CD4-positive, alpha-beta T cell (primary cell): ENCODE results near the gene CIAO2A. TPM values are rescaled to one million over a fixed set of nuclear protein-coding genes. Genes with fewer than 3 reads are reported as not detected.
A peak's percentile ranks its signal among the peaks of the same experiment; 100 is the strongest.

ENCODE experiments used
- ATAC-seq: fragments of 200-7000 bp; cut with Tn5 transposase; one replicate; pipeline ENCODE4 v1.10.0; 2022; ENCODE audit warnings: mild to moderate bottlenecking; ENCODE audit not compliant: poor library complexity
- CTCF ChIA-PET: fragments of 350-600 bp; sonication (Branson Sonifier 250); formaldehyde crosslinking; loops from one replicate; lab custom pipeline; 2021; ENCODE audit warnings: antibody characterized with exemption, inconsistent platforms; lab: Charles Lee
- POLR2A ChIA-PET: fragments of 350-600 bp; sonication (Branson Sonifier 250); formaldehyde crosslinking; loops from one replicate; lab custom pipeline; 2021; ENCODE audit warnings: antibody characterized with exemption, inconsistent platforms; lab: Charles Lee
- DNase-seq, 14 experiments: peaks; one replicate each; pipeline ENCODE4 v3.0.0-alpha.2; 2013 to 2020; ENCODE audit warnings: mixed read lengths in 2 of 14
- H3K27ac ChIP-seq, 2 donors: one replicate each; pipeline versions ENCODE4 v1.5.1 to v1.7.0; 2013; ENCODE audit warnings: low read length in 2 of 2, low read depth in 1 of 2, mild to moderate bottlenecking in 1 of 2
- H3K27me3 ChIP-seq, 2 experiments: 1 replicate in 1 of 2; 2 replicates in 1 of 2; pipeline versions ENCODE4 v1.6.1 to v1.7.0; 2013; ENCODE audit warnings: low read length in 2 of 2, control low read depth in 1 of 2, mild to moderate bottlenecking in 1 of 2, moderate library complexity in 1 of 2; ENCODE audit not compliant: insufficient read depth in 2 of 2, control insufficient read depth in 1 of 2
- H3K36me3 ChIP-seq: one replicate; pipeline ENCODE4 v1.6.1; 2013; ENCODE audit warnings: low read length, control low read depth; ENCODE audit not compliant: insufficient read depth
- H3K4me1 ChIP-seq: one replicate; pipeline ENCODE4 v1.6.1; 2013; ENCODE audit warnings: low read length, control low read depth; ENCODE audit not compliant: insufficient read depth
- H3K4me3 ChIP-seq: one replicate; pipeline ENCODE4 v1.5.1; 2013; ENCODE audit warnings: mild to moderate bottlenecking, low read length, moderate library complexity
- H3K9me3 ChIP-seq, 2 experiments: 1 replicate in 1 of 2; 2 replicates in 1 of 2; pipeline versions ENCODE4 v1.6.1 to v1.7.0; 2013; ENCODE audit warnings: low read length in 2 of 2, mild to moderate bottlenecking in 2 of 2, control low read depth in 1 of 2, moderate library complexity in 1 of 2; ENCODE audit not compliant: control insufficient read depth in 1 of 2, insufficient read depth in 1 of 2
- H3K27ac Mint-ChIP-seq: one replicate; pipeline ENCODE4 v1.8.0; 2020; ENCODE audit warnings: mixed read lengths
- H3K27me3 Mint-ChIP-seq: one replicate; pipeline ENCODE4 v1.8.0; 2021; ENCODE audit warnings: mixed read lengths
- H3K36me3 Mint-ChIP-seq: one replicate; pipeline ENCODE4 v1.8.0; 2021; ENCODE audit warnings: low read depth, mixed read lengths
- H3K4me1 Mint-ChIP-seq: one replicate; pipeline ENCODE4 v1.8.0; 2021; ENCODE audit warnings: low read depth, mixed read lengths
- H3K4me3 Mint-ChIP-seq: one replicate; pipeline ENCODE4 v1.8.0; 2020; ENCODE audit warnings: mild to moderate bottlenecking, mixed read lengths
- H3K9me3 Mint-ChIP-seq: one replicate; pipeline ENCODE4 v1.8.0; 2020; ENCODE audit warnings: mixed read lengths
- CTCF ChIP-seq: fragments of 200-600 bp; IDR thresholded peaks from one replicate; pipeline ENCODE4 v1.8.0; 2022; ENCODE audit warnings: antibody characterized with exemption, mild to moderate bottlenecking
- intact Hi-C, 2 experiments: fragments of 100-400 bp; cut with DNase I in 1 of 2; cut with micrococcal nuclease in 1 of 2; formaldehyde crosslinking; loops; one replicate each; pipeline versions ENCODE4 v1.15.1 to v1.9.0; 2023 to 2025; cut with DNase I, micrococcal nuclease
- total RNA-seq, 174 experiments: library from RNA in 2 of 174; stranded (reverse) in 2 of 174; gene quantifications; one replicate each; pipeline ENCODE4 v1.2.3 and lab custom pipeline; 2021 to 2026

CIAO2A gene
- total RNA-seq, 2 experiments from 2014 or later = 10.9 to 12.2 TPM

- Mint-ChIP-seq H3K36me3 (peaks cover 26% of the 10 kb centered on the region), H3K9me3 (no peaks in the 10 kb centered on the region), H3K4me1 (no peaks in the 10 kb centered on the region), H3K27ac (no peak overlapping the region), H3K27me3 (no peaks in the 10 kb centered on the region), H3K4me3 (no peak overlapping the region)
- no peaks in the 10 kb centered on the region for H3K9me3 ChIP-seq
- no peaks in the 10 kb centered on the region for H3K27me3 ChIP-seq
- ATAC-seq (no peak), DNase-seq (no peak)
- no peak overlapping the region for H3K27ac ChIP-seq
- peaks cover 16% of the 10 kb centered on the region for H3K36me3 ChIP-seq
- ChIA-PET POLR2A (no interaction called here), CTCF (interaction anchor here (1.3 kb wide), 1 partner anchor 24 kb away, joined by 3 read pairs; the partner anchor contains the start of gene DAPK2)
- intact Hi-C loops = no loop called here
- H3K4me3 ChIP-seq = no peak overlapping the region
- H3K4me1 ChIP-seq = peaks cover 7% of the 10 kb centered on the region
- TF ChIP-seq CTCF = no peak
These were observed 23.5 kb downstream of the CIAO2A start for GRCh38 chr15:64070106-64070505.

GRCh38 chr15:64068133-64068532 lies 25.5 kb downstream of the CIAO2A start:
- Histone ChIP-seq H3K27ac (no peak overlapping the region), H3K4me1 (peaks cover 7% of the 10 kb centered on the region), H3K9me3 (no peaks in the 10 kb centered on the region), H3K36me3 (peaks cover 13% of the 10 kb centered on the region), H3K4me3 (no peak overlapping the region), H3K27me3 (no peaks in the 10 kb centered on the region)
- Mint-ChIP-seq H3K36me3 (peaks cover 13% of the 10 kb centered on the region), H3K9me3 (no peaks in the 10 kb centered on the region), H3K4me3 (no peak overlapping the region), H3K27me3 (no peaks in the 10 kb centered on the region), H3K4me1 (no peaks in the 10 kb centered on the region), H3K27ac (no peak overlapping the region)
- ChIA-PET CTCF (interaction anchor here (1.2 to 3.2 kb wide), 18 partner anchors 13 to 458 kb away, joined by 3 to 24 read pairs (median 4); partner anchors contain the start of genes CIAO2A, DAPK2 and HERC1), POLR2A (interaction anchor here (1.0 to 2.0 kb wide), 4 partner anchors 235 to 458 kb away, joined by 3 to 8 read pairs (median 6); no protein-coding TSS in a partner anchor)
- intact Hi-C loops = loop anchor here (5.0 to 10.0 kb wide), 5 partner anchors 121 to 783 kb away; partner anchors contain the start of gene HERC1 (in 1 of the 2)
- DNase-seq (no peak), ATAC-seq (no peak)
- TF ChIP-seq CTCF = no peak

- Histone ChIP-seq H3K9me3 (no peaks in the 10 kb centered on the region), H3K36me3 (peaks cover 10% of the 10 kb centered on the region), H3K4me3 (no peak overlapping the region), H3K4me1 (peaks cover 7% of the 10 kb centered on the region), H3K27me3 (no peaks in the 10 kb centered on the region), H3K27ac (no peak overlapping the region)
- H3K27me3 Mint-ChIP-seq = no peaks in the 10 kb centered on the region
- DNase-seq = peak; percentile 44 to 83 (median 62)
- no peak overlapping the region for H3K27ac Mint-ChIP-seq
- H3K4me3 Mint-ChIP-seq = no peak overlapping the region
- peaks cover 9% of the 10 kb centered on the region for H3K36me3 Mint-ChIP-seq
- intact Hi-C loops = loop anchor here (1.0 to 10.0 kb wide), 10 partner anchors 120 to 783 kb away; partner anchors contain the start of gene HERC1 (in 1 of the 2)
- ChIA-PET POLR2A (interaction anchor here (0.6 to 2.0 kb wide), 5 partner anchors 235 to 1019 kb away, joined by 3 to 8 read pairs (median 6); no protein-coding TSS in a partner anchor), CTCF (interaction anchor here (0.6 to 3.2 kb wide), 25 partner anchors 12 to 457 kb away, joined by 3 to 24 read pairs (median 4); partner anchors contain the start of genes DAPK2 and HERC1)
- no peaks in the 10 kb centered on the region for H3K9me3 Mint-ChIP-seq
- no peaks in the 10 kb centered on the region for H3K4me1 Mint-ChIP-seq
- peak; percentile 75 for TF ChIP-seq CTCF
- ATAC-seq = peak; percentile 89
These were observed 26.0 kb downstream of the CIAO2A start for GRCh38 chr15:64067564-64068030.
